GOT3 (cell line): ENCODE measurements around the gene RELCH.

Experiments used
- DNase-seq: peaks from one replicate; lab custom pipeline; 2025; ENCODE audit warnings: mixed read lengths; lab: John Stamatoyannopoulos, UW

The RELCH gene

DNA sequence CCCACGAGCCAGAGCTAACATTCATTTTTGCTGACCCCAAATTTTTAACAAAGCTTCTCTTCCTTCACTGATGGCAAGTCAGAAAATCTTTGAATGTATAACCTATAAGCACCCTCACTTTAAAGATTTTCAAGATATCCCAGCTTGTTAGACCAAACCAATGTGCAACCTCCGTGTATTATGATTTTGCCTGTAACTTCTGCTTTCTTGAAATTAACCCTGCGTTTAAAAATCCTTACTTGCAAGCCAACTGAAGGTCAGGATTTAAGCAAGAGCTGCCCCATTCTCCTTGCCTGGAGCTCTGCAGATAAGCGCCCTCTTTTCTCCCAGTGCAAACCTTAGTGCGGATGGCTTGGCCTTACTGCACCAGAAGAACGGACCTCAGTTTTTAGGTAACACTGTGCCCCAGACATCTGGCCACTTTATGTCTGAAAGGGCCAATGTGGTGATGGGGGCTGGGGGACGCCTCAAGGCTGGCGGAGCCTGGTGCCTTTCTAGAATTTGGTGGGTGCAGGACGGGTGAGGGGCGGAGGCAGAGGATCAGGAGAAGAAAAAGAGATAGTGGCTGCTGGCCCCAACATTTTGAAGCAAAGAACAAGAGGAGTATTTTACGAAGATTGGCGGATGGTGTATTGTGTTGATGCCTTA lies 137.2 kb downstream of the RELCH start:
- no peak for DNase-seq

DNA sequence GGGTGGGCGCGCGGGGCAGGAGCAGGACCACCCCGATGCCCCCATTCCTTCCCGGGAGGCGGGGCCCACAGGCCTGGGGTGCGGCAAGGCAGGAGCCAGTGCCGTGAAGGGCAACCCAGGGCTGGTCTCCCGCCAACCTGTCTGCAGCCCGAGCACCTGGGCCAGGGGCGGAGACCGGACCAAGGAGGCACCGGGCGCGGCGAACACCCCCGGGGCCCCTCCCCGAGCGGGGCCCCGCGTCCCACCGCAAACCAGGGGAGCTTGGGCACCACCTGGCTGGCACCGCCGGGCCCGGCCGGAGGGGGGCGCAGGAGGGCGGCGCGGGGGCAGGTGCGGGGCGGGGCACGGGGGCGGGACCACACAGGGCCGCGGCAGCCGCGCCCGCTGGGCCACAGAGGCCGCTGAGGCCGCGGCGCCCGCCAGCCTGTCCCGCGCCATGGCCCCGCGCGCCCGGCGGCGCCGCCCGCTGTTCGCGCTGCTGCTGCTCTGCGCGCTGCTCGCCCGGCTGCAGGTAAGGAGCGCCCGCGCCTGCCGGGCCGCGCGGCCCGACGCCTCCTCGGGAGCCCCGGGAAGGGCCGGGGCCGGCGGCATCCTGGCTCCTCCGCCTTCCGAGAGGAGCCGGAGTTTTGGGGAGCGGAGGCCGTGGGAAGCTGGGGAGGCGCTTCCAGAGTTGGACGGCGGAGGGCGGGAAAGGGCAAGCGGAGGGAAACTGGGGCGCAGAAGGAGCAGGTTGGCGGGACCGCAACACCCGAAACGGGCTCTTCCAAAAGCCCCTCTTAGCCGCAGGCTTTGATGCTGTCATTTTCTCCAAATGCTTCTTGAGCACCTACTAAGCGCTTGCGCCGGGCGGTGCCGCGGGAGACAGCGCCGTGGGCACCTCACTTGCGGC lies 138.1 kb downstream of the RELCH start, which contains the start of gene TNFRSF11A:
TNFRSF11A (plus strand) TSS at position 394 of the 889 bp plus-strand sequence; CDS start at position 437, 43 bp downstream.
- DNase-seq = no peak

DNA sequence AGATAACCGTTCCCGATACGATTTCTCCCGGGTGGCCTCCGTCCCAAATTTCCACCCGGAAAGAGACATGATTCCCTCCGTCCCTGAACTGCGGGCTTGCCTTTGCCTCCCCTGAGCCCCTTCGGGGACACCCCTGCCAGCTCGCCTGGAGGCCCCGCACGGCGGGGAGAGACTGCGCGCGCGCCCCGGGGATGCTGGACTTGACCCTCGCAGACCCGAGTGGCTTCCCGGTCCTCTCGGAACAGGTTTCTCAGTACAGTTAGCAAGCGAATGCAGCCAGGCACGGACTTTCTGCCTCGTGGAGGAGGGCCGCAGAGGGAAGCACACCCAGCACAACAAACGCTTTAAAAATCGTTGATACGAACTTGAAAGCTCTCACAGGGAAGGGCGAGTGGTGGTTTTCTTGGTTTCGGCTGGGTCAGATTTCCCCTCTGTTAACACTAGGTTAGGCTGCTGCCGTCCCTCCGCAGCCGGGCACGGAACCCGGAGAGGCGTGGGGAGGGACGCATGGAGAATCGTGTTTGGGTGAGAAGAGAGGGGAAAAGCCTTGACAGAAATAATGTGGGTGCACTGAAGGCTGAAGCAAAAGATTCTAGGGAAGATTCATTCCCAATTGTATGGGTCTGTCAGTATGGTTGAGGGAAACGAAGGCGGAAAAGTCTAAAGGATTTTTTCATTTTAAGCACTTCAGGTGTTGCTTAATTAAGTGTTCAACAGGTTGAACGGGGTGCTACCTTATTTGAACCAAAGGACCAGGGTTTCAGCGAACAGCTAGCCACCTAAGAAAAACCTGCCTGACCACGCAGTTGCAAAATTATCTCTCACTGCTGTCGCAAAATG lies 139.0 kb downstream of the RELCH start:
- DNase-seq = no peak

DNA sequence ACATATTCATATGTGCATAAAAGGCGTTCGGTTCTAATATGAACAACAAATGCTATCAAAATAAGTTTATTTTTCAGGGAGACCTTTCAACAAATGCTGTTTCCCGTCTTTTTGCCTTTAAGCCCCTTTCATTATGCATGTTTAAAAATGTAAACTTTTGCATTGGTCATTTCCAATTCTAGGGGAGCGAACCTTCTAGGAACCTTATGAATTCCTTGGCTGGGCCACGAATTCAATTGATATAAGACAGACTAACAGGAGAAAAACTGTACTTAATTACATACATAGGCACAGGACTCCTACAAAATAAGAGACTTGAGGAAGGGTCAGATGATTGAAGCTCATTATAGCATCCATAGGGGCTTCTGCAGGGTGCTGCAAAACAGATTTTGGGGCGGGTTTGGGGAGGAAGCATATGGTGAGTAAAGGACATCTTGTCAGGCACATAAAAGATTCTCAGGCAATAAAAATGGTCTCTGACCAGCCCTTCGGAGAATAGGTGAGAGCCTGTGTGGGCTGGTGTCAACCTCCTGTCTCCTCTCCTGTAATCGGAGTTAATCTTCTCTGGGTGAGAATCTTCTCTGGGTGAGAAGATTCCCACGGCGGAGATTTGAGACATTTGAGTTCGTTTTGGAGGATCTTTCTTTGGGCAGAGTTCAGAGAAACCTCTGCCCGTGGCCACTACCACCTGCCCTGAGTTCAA lies 139.7 kb downstream of the RELCH start:
- no peak for DNase-seq

DNA sequence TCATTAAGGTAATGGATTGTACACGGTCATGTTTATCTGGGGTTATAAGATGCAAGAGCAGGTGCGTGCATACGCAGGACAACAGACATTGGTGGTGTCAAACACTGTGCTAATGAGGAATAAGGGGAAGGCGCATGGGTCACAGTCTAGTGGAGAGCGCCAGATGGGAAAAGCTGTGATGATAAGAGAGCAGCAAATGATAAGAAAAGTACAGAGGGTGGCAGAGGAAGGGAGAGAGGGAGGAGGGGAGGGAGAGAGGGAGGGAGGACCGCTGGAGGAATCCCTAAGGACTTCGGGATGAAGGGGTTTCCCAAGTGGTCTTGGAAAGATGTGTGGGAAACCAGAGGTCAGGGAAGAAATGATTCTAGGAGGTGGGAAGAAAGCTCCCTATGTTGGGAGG lies 140.9 kb downstream of the RELCH start:
- DNase-seq = no peak

DNA sequence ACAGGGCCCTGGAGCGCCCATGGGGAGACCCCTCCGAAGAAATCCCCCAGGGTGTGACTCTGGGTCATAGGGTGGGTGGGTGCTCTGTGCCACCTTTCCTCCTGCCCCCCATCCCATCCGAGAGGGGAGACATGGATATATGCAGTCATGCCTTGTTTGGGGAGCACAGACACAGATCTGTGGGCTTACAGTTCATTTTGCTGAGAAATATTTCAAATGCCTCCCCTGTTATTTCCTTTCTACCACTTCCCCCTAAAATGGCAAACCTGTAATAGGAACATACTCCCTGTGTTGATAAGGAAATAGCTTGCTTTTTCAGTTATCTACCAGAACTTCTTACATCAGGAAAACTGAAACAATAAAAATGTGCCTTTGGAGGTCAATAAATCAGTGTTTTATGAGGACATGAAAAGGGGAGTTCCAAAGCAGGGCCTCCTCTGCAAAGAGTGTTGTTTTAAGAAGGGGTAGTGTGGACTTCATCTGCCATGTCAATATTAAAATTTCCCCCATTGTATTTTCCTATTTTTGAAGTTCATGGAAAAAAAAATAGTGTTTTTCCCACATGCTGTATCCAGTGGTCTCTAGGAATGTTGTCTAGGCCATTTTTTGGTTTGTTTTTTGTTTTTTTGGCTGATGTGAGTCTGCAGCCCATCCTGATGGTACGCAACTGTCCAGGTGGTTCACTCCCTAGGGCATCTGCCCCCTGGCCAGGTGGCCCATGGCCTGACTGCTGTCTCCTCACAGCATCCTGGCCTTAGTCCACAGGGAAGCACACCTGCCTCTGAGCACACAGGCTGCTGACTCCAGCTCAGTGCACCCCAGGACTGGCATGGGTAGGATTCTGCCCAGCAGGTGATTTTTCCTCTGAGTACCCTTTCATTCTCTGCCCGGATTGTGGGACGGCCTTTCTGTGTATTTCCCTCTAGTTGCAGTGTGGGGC lies 141.8 kb downstream of the RELCH start:
- DNase-seq = no peak

DNA sequence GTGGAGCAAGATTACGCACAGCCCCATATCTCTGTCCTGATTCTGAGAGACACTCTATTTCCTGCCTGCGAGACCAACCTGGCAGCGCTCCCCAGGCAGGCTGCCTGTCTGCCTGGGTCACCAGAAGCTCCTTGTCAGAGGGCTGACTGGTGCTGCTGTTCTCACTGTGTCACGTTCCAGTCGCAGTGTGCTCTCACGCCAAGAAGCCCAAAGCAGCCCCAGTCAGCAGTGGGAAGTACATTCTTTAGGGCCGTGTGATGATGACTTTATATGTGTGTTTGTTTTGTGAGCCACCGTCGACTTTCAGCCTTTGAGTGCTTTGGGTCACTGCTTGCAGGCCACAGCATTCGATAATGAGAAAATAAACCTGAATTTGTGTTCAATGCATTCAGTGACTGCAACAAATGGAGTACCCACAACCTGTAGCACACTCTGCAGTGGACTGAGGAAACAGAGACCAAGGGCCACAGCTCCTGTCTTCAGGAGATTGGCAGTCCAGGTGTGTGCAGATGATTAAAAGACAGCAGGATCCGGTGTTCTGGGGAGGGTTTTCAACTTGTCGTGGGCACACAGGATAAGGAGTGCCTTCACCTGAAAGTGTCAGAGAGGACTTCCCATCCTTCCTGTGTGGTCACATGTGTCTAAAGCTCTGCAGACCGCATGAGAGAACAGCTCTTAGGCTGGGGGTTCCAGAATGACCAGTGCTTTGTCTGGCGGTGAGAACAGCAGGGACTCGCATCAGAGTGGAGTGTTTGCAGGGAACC lies 142.8 kb downstream of the RELCH start:
- DNase-seq = no peak

DNA sequence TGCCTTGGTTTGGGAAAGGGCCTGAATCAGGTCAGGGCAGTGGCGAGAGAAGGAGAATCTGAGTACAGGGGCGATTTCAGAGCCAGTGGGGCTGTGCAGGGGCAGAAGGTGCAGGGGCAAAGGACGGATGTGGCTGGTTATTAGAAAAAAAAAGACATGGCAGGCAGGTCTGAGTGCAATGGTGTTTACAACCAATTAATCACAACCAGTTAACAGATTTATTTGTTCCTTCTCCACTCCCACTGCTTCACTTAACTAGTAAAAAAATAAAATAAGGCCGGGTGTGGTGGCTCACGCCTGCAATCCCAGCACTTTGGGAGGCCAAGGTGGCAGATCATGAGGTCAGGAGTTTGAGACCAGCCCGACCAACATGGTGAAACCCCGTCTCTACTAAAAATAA lies 143.6 kb downstream of the RELCH start:
- DNase-seq = no peak

DNA sequence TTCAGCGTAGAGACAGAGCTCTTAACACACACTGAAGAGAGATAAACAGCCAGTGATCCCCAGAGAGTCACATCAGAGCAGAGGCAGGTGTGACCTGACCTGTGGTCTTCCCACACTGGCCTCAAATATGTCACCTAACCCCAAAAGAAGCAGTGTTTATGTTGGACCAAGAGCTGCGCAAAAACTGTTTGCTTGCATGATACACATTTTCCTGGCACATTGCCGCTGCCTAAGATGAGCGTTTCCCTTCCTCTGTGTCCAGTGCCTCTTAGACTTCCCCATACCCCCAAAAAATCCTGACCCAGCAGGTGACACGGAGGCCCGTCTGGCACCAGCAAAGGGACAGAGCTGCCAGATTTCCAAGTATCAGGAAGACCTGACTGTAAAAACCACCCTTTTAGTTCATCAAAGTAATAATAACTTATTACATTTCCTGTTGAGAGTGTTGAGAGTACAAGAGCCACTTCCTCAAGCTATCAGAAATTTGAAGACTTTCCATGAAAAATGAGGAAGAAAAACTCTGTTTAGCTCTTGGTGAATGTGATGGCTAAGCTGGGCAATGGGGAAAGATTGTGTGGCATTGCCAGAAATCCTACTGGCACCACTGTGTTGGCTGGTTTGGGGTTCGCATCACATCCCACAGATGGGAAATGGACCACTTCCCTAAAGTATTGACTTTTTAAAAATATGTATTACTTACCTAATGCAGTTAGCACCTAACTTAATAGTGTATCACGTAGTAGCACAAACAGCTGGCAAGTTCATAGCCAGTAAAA lies 144.7 kb downstream of the RELCH start:
- DNase-seq = no peak

DNA sequence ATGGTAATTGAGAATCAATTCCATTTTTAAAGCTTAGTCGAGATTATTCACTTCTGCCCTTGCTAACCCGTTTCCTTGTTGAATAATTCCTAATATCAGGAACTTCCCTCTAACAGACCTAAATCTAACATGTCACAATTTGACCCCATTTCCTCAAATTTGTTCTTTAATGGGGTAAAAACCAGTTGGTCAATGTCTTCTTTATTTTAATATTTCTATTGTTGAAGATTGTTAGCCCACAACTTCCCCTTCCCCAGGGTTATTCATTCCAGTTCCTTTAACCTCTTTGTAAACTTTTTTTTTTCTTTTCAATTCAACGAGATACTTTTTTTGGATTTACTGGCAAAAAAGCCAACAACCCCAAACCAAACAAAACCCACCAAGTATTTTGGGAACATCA lies 145.4 kb downstream of the RELCH start:
- no peak for DNase-seq

DNA sequence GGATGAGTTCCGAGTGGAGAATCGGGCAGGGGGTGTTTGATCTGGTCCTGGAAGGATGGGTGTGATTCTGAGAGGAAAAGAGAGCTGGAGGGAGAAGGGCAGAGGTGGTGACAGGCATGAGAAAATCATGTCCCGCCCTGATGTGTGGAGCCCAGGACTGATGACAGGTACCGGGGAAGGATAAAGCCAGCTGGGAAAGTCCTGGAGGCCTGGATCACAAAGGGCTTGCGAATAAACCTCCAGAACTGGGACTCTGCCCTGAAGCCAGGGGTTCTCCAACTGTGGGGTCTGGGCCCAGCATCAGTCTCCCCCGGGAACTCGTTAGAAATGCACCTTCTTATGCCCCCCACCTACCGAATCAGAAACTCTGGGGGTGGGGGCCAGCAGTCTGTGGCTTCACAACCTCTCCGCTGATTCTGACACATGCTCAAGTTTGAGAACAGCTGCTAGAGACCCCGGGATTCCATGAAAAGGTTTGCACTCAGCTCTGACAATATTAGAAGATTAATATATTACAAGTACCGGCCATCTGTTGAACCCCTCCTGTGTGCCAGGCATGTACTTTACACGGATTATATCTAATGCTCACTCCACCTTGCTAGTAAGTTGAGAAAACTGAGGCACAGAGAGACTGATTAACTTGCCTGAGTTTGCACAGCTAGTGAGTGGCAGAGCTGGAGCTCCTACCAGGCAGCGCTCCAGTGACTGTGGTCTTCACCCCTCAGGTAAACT lies 146.1 kb downstream of the RELCH start:
- no peak for DNase-seq

DNA sequence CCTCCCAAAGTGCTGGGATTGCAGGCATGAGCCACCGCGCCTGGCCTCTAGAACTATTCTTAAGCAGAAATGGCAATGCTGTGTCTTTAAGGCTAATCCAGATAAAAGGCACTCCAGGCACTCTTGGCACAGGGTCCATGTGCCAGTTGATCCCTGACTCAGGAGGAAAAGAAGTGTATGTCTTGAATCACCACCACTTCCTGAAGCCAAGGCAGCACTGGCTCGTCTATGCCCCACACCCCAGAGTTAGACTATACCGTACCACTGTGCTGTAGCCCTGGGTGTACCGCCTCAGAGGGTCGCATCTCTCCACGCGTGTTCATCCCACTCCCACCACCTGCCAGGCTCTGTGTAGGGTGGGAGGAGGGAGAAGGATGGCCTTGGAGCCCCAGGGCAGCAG lies 147.1 kb downstream of the RELCH start:
- no peak for DNase-seq

DNA sequence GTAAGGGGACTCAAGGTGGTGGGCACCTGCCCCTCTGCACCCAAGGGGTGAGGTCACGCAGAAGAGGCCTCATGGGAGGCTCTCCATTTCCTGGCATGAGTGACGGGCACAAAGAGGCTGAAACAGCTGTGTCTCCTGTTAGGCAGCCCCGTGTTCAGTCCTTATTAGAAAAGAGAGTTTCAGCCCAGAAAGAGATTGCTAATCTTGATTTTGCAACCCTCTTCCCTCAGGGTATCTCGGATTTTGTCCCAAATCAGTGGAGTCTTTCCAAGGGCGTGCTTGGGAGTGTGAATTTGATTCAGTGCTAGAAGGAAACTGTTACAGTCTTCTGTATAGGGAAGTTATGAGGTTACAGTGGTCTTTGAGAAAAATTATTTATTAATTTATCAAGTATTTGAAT lies 148.4 kb downstream of the RELCH start:
- DNase-seq = no peak

DNA sequence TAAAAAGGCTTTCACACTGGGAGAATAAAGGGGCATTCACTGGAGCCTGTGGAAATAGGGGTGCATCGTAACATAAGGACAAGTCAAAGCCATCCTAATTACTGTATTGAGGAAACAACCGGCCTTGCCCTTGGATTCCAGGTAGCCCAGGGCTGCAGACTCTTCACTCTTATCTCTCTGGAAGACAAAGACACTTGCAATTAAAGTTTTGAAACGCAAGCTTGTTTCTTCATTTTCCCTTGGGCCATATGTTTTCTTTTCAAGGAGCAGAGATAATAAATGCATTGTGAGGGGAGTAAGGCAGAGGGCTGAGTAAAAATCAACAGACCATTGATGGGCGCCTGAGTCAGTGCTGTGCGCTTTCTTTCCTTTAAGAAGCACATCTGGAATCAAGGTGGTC lies 149.6 kb downstream of the RELCH start:
- DNase-seq = no peak

DNA sequence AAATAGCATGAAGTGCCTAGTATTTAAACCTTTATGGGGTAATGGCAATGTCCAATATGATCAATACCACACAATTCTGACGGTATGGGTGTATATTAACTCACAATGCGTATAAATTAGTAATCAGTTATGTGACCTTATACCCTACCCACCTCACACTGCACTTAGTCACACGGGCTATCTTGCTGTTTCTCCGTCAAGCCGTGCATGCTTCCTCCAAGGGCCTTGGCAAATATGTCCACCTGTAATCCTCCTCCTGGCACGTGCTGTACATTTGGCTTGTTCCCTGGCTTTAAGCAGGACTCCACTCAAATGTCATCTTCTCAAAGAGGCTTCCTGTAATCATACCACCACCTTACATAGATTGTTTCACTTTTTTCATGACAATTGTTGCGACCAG lies 150.3 kb downstream of the RELCH start:
- DNase-seq = no peak

DNA sequence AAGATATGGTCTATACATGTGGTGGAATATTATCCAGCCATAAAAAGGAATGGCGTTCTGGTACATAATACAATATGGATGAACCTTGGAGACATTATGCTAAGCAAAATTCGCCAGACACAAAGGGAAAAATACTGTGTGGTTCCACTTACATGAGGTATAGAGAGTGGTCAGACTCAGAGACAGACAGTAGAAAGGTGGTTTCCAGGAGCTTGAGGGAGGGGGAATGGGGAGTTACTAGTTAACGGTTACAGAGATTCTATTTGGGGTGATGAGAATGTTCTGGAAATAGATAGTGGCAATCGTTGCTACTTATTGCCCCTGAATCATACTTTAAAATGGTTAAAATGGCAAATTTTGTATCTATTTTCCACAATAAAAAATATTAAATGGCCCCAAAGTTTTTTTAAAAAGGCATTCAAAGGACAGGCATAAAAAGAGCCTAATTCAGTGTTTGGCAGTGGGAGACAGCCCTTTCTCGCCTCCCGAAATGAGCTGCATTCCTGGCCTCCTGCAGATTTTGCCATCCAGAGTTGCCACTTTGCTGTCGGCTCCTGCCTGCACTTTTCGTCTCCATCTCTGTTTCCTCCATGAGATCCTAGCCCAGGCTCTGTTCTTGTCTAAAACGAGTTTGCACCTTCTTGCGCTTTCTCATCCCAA lies 151.5 kb downstream of the RELCH start:
- no peak for DNase-seq

DNA sequence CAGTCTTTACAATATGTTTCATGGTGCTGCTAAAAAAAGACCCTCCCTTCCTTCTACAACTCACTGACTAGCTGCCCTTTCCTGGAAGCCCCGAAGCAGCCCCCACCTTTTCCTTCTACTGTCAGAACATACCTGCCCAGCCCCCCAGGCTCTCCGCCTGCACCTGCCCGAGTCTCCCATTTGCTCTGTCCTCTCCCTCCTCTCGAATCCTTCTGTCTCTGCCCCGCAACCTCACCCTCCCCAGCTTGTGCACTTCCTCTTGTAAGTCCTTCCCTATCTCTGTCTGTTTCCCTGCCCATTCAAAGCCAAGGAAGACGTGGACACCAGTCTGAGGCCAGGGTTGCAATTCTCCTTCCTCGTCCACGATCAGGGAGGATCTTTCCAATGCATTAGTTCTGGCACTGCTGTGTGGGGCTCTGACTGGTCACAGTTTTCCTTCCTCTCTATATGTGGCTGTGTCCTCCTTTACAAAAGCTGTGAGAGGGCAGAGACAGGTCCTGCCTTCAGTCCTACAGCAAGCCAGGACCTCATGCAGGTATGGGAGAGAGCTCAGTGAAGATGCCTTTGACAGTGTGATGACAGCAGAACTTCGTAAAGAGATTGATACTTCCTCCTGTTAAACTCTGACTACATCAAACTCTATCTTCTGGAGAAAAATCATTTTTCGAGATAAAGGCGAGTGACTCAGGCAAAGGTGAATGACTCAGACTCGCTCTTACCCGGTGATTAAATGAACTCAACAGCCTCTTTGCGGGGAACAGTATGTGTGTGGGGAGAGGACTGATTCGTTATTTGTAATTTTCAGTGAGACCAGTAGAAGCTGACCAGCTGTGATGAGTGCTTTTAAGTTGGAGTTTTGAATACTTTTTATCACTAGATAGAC lies 152.3 kb downstream of the RELCH start:
- no peak for DNase-seq
